LNCaP clone FGC (cell line): Measurements from ENCODE around the gene MTFR1L.

Source experiments
- DNase-seq: peaks from one replicate; pipeline ENCODE4 v3.0.0-alpha.2; 2011; ENCODE audit warnings: low read depth
- H3K4me3 ChIP-seq: 2 replicates; pipeline ENCODE4 v1.5.1; 2011; ENCODE audit warnings: mild to moderate bottlenecking, low read depth, low read length, control low read depth
- TF ChIP-seq, protein P1 (sequence below): IDR thresholded peaks from 2 replicates; pipeline ENCODE4 v1.5.1; 2012; ENCODE audit warnings: mild to moderate bottlenecking; ENCODE audit not compliant: control insufficient read depth, insufficient read depth; ENCODE audit errors: extremely low read depth

The MTFR1L gene

DNA sequence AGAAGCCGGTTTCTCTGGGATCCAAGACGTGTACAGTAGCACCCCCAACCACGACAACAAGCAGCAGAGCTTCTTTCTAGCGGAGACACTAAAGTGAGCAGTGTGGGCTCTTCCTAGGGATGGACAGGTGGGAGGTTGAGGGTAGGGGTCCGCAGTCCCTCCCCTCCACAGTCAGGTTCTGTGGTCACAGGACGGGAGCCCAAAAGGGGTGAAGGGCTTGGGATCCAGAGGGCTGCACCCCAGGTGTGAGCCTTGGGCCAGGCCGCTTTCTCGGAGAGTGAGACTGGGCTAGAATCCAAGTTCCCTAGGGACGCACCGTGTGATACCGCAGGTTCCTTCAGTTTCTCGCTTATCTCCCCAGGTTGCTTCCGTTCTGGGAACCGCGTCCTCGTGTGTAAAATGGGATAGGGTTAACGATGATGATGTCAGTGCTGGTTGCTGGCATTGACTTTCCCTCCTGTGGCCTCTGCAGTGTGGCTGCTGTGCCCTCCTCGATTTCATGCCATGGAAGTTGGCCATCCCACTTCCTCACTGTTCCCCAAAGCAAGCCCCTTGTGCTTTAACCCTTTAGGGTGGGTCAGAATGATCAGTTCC is 37.0 kb upstream of the MTFR1L start:
- no peak overlapping the region for H3K4me3 ChIP-seq
- TF ChIP-seq, protein P1, sequence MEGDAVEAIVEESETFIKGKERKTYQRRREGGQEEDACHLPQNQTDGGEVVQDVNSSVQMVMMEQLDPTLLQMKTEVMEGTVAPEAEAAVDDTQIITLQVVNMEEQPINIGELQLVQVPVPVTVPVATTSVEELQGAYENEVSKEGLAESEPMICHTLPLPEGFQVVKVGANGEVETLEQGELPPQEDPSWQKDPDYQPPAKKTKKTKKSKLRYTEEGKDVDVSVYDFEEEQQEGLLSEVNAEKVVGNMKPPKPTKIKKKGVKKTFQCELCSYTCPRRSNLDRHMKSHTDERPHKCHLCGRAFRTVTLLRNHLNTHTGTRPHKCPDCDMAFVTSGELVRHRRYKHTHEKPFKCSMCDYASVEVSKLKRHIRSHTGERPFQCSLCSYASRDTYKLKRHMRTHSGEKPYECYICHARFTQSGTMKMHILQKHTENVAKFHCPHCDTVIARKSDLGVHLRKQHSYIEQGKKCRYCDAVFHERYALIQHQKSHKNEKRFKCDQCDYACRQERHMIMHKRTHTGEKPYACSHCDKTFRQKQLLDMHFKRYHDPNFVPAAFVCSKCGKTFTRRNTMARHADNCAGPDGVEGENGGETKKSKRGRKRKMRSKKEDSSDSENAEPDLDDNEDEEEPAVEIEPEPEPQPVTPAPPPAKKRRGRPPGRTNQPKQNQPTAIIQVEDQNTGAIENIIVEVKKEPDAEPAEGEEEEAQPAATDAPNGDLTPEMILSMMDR, result no peak
- no peak for DNase-seq

DNA sequence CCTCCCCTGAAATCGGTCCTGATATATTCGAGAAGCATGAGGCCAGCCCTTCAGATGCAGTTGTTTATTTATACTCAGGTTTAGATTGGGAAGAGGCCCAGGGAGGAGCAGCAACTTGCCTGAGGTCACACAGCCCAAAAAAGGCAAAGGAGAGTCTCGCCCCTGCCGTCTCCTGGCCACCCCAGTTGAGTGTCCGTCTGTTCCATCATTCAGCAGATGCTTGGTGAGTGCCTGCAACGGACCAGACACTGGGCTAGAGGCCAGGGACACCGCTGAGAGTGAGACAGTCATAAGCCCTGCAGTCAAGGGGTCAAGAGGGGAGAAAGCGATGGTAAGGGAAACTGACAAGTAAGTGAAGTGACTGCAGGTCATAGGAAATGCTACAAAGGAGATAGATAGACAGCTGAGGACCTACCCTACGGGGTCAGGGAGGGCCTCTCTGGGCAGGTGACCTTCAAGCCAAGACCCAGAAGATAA is 35.1 kb upstream of the MTFR1L start:
- TF ChIP-seq, protein P1, result no peak
- no peak for DNase-seq
- H3K4me3 ChIP-seq, result no peak overlapping the region

DNA sequence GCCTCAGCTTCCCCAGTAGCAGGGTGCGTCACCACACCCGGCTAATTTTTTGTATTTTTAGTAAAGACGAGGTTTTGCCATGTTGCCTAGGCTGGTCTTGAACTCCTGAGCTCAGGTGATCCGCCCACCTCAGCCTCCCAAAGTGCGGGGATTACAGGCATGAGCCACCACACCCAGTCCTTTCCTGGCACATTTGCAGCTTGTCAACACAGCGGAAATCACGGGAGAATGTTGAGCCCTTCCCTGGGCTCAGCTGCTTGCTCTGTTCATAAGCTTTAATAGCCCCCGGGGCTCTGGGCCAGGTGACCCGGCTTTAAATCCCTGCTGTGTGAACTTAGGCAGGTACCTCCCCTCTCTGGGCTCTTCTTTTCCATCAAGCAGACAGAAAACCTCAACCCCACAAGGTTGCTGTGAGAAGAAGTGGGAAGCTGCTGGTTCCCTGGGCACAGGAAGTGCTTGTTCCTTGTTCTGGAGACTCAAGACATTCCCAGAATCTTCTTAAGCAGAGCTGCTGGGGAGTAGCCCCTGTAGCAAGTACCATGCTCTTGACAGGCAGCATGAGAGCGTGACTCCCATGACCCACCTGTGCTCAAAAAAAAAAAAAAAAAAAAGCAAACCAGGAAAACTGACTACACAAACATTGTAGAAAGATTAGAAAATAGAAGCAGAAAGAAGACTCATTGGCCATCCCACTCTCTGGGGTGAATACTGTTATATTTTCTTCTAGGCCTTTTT is 34.3 kb upstream of the MTFR1L start:
- TF ChIP-seq, protein P1, result no peak
- no peak for DNase-seq
- H3K4me3 ChIP-seq, result no peak overlapping the region

DNA sequence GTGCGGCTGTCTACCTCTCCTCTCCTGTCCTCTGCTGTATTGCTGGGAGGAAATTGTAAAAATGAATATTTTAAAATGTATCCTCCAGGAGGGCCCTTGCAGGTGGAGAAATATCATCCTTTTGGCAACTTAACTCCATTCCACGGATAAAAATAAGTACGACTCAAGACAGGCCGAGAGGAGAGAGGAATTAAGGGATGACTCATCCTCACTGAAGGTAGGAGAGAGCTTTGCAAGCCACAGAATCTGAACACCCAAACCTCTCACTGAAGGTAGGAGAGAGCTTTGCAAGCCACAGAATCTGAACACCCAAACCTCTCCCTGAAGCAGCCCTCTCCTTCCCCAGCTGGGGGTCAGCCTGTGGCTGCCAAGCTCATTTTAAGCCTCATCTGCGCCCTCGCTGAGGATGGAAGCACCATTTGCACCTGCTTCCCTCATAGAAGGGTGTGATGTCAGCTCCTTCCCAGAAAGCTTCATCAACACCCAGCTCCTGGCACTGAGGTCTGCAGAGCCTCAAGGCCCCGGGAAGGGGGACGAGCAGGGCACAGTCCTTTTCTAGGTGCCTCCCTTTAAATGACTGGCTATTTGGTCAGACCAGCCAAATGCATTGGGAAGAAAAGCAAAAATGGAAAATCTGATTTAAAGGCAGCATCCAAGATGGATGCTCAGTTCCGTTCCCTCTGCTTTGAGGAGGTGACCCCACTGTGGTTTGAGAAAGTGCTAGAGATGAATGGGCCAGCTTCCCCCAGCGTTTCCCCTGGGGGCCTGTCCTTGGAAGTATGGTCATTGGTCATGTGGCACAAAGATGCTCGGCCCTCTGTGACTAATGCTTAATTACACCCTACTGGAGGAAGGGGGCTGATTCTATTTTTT is 32.6 kb upstream of the MTFR1L start:
- TF ChIP-seq, protein P1, result no peak
- no peak overlapping the region for H3K4me3 ChIP-seq
- no peak for DNase-seq

DNA sequence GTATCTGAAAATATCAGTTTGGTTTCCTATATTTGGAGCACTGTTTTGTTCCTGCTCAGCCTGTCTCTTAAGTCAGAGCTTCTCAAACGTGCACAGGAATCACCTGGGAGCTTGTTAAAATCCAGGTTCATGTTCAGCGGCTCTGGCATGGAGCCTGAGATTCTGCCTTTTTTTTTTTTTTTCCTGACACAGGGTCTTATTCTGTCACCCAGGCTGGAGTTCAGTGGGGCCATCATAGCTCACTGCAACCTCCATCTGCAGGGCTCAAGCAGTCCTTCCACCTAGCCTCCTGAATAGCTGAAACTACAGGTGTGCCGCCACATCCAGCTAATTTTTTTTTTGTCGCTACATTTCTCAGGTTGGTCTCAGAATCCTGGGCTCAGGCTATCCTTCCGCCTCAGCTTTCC is 32.0 kb upstream of the MTFR1L start:
- TF ChIP-seq, protein P1, result no peak
- no peak overlapping the region for H3K4me3 ChIP-seq
- DNase-seq, result no peak

DNA sequence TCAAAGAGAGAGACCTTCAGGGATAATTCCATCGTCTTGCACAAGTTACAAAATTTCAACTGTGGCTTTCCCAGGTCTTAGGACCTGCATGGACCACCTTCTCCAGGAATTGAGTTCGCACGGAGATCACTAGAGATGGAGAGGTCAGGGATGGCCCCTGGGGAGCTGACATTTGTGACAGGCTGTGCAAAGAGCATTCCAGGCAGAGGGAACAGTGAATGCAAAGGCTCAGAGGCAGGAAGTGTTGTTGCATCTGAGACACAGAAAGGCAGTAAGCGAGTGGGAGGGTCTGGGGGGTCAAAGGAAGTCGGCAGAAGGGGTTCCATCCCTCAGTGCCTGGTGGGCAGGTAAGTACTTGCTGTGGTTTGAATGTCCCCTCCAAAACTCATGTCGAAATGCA is 29.3 kb upstream of the MTFR1L start:
- TF ChIP-seq, protein P1, result no peak

More for the DNA sequence above, 29.3 kb upstream of the MTFR1L start:
- no peak for DNase-seq
- no peak overlapping the region for H3K4me3 ChIP-seq
